Left renal pelvis (tissue), 4 donors: ENCODE data around the gene SLC17A7. TPM values are rescaled to one million over a fixed set of nuclear protein-coding genes. Genes with fewer than 3 reads are reported as not detected.
A peak's percentile ranks its signal among the peaks of the same experiment; 100 is the strongest.
"Not testable (repeated sequence)": the region's sequence is repeated elsewhere in the genome, so short reads cannot be mapped to it uniquely, and the experiment has no call there.

Source experiments
- DNase-seq, 4 donors: peaks; one replicate each; pipeline ENCODE4 v3.0.0-alpha.2; 2013; ENCODE audit warnings: low read depth in 4 of 4, low spot score in 3 of 4
- polyA plus RNA-seq, 4 donors: library from polyadenylated mRNA; unstranded; fragments of 120-200 nt; gene quantifications; one replicate each; pipeline ENCODE4 v1.2.1, GENCODE V29; 2013; ENCODE audit not compliant: insufficient read length in 4 of 4

Gene SLC17A7
- polyA plus RNA-seq, 4 donors, result 0.29 to 3.2 (median 0.56) TPM

- DNase-seq, result no peak
Measured at GRCh38 chr19:49470615-49470978, 29.3 kb upstream of the SLC17A7 start.

DNA sequence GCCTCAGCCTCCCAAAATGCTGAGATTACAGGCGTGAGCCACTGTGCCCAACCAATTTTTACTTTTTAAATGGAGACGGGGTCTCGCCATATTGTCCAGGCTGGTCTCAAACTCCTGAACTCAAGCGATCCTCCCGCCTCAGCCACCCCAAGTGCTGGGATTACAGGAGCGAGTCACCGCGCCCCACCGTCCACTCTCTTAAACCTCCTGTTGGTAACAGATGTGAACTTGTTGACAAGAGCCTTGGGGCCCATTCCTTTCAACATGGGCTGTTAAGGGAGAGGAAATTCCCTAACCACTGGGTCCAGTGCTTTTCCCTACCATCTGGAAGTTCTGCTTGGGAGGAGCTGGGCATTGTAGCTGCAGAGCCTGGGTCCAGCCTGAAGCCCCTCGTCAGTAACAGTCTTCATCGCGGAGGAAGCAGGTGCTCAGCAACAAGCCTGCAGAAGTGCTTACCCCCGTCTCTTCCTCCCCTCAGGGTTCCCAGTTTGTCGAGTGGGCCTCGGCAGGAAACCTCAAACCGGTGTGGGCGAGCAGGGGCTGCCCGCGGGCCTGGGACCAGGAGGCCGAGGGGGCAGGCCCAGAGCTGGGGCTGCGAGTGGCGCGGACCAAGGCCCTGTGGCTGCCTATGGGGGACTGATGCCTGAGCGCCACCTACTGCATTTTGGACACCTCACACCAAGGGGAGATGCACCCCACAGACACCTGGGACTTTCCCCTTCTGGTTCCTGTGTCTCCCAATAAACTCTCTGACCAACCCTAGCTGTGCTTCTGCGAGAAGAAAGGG is 28.7 kb upstream of the SLC17A7 start:
- DNase-seq, result no peak

GRCh38 chr19:49468746-49469447 is 27.6 kb upstream of the SLC17A7 start:
- no peak for DNase-seq

DNA sequence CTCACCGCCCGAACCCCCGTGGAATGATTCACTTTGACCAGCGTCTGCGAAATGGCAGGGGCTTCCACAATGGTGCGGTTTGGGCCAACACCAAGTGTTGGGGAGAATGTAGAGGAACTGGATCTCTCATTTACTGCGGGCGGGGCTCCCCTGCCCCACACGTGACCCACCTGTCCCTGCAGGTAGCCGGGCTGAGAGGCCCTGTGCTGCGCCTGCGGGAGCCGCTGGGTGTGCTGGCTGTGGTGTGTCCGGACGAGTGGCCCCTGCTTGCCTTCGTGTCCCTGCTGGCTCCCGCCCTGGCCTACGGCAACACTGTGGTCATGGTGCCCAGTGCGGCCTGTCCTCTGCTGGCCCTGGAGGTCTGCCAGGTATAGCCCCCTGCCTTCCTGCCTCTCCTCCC is 26.9 kb upstream of the SLC17A7 start:
- no peak for DNase-seq

GRCh38 chr19:49465371-49465770 is 24.0 kb upstream of the SLC17A7 start:
- no peak for DNase-seq

GRCh38 chr19:49463960-49464740 is 22.8 kb upstream of the SLC17A7 start:
- DNase-seq, result no peak

DNA sequence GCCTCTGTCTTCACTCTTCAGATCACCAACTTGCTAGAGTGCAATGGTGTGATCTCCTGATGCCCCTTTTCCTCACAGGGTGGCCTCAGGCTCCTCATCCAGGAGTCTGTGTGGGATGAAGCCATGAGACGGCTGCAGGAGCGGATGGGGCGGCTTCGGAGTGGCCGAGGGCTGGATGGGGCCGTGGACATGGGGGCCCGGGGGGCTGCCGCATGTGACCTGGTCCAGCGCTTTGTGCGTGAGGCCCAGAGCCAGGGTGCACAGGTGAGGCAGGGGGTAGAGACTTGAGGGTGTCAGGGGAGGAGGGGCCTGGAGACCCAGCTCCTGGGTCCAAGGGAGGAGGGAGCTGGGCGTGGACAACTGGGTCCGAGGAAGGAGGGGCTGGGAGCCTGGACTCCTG is 21.2 kb upstream of the SLC17A7 start:
- no peak for DNase-seq

DNA sequence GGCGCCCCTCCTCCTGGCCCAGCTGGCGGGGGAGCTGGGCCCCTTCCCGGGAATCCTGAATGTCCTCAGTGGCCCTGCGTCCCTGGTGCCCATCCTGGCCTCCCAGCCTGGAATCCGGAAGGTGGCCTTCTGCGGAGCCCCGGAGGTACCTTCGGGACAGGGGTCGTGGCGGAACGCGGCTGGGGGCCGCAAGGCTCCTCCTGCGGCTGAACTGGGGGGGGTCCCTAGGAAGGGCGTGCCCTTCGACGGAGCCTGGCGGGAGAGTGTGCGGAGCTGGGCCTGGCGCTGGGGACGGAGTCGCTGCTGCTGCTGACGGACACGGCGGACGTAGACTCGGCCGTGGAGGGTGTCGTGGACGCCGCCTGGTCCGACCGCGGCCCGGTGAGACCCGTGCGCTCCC is 20.3 kb upstream of the SLC17A7 start:
- no peak for DNase-seq

DNA sequence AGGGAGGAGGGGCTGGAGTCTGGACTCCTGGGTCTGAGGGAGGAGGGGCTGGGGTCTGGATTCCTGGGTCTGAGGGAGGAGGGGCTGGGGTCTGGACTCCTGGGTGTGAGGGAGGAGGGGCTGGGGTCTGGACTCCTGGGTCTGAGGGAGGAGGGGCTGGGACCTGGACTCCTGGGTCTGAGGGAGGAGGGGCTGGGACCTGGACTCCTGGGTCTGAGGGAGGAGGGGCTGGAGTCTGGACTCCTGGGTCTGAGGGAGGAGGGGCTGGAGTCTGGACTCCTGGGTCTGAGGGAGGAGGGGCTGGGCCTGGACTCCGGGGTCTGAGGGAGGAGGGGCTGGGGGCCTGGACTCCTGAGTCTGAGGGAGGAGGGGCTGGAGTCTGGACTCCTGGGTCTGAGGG is 19.8 kb upstream of the SLC17A7 start:
- DNase-seq, result not testable (repeated sequence)

DNA sequence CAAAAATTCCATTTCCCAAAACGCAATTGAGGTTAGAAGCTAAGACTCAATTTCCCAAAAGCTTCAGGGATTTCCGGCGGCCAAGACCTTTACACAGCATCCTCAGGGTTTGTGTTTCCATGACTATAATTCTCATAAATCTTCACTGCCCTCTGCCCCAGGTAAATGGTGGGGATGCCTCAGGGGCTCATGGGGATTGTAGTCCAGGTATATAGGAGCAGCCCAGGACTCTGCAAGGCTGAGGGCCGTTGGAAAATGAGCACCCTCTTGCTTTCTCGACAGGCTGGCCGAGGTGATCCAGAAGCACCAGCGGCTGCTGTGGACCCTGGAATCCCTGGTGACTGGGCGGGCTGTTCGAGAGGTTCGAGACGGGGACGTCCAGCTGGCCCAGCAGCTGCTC is 18.1 kb upstream of the SLC17A7 start:
- DNase-seq, result no peak

GRCh38 chr19:49458567-49458903 is 17.2 kb upstream of the SLC17A7 start:
- DNase-seq, result no peak

DNA sequence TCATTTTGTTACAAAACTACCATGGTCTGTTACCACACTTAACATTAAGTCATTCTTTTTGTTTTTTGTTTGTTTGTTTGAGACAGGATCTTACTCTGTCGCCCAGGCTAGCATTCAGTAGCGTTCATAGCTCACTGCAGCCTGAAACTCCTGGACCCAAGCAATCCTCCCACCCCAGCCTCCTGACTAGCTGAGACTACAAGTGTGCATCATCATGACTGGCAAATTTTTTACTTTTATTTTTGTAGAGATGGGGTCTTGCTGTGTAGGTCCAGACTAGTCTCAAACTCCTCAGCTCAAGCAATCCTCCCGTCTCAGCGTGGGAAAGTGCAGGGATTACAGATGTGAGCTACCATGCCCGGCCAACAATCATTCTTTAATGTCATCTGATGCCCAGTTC is 15.0 kb upstream of the SLC17A7 start:
- no peak for DNase-seq

GRCh38 chr19:49455773-49456172 is 14.4 kb upstream of the SLC17A7 start:
- peak in 2 of 4 donors; percentile 57 to 59 for DNase-seq

DNA sequence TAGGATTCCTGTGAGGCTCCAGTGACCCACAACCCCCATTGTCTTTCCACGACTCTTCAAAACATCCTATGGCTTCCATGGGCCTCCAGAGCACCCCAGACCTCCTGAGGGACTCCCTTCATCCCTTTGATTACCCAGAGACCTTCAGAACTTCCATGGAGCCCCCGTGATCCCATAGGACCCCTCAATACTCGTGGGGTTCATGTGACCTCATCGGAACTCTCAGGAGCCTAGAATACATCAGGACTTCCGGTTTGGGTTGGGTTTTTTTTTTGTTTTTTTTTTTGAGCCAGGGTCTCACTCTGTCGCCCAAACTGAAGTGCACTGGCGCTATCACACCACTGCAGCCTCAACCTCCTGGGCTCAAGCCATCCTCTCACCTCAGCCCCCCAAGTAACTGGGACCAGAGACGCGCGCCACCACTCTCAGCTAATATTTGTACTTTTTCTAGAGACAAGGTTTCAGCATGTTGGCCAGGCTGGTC is 12.5 kb upstream of the SLC17A7 start:
- no peak for DNase-seq

DNA sequence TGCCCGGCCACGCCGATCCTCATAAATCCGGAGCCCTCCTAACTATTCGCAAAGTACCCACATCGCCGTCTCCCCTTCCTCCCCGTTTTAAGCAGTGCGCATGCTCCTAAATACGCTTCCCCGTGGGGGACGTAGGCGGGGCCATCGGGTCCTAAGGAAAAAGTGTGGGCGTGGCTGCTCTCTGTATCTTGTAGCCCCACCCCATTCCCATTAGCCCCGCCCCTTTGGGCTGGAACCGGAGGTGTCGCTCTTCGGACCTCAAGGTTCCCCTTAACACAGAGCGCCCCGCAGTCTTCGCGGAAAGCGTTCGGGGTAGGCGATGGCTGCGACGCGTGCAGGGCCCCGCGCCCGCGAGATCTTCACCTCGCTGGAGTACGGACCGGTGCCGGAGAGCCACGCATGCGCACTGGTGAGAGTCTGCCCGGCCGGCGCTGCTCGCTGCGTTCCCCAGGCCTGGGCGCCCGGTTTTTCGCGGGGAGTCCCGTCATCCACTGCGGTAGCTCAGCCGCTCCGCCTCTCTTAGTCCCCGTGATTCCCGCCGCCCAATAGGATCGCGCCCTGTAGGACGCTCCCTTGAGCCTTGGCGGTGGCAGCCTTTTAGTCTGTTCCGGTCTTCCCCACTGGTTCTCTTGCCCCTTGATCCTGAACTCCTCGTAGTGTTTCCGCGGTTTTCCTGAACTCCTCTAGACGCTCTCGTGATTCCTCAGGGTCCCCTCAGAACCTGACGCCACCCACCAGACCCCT is 11.9 kb upstream of the SLC17A7 start, which contains the start of gene ALDH16A1:
Gene ALDH16A1, plus strand, starts transcription at position 213 of the 744 bp plus-strand sequence. Its CDS starts 107 bp downstream, at position 320.
- DNase-seq, result peak; percentile 92 to 98 (median 95)

GRCh38 chr19:49451430-49452181 is 10.3 kb upstream of the SLC17A7 start, which contains the start of gene PIH1D1:
Gene PIH1D1, minus strand, starts transcription at chr19:49451814. Its CDS starts 240 bp downstream, at chr19:49451574.
- peak; percentile 94 to 98 (median 98) for DNase-seq

GRCh38 chr19:49450405-49450804 is 9.1 kb upstream of the SLC17A7 start:
- no peak for DNase-seq

GRCh38 chr19:49448432-49448786 is 7.1 kb upstream of the SLC17A7 start:
- DNase-seq, result no peak

- no peak for DNase-seq
Measured at GRCh38 chr19:49447485-49448431, 6.4 kb upstream of the SLC17A7 start.
